Upper lobe of left lung (tissue), 6 donors: ENCODE data around the gene ZFY. TPM values are rescaled to one million over a fixed set of nuclear protein-coding genes. Genes with fewer than 3 reads are reported as not detected.
A peak's percentile ranks its signal among the peaks of the same experiment; 100 is the strongest.

Experiments
- ATAC-seq, 2 donors: fragments of 200-7000 bp; cut with Tn5 transposase; one replicate each; pipeline ENCODE4 v1.9.1; 2022; ENCODE audit warnings: mild to moderate bottlenecking in 2 of 2, moderate library complexity in 2 of 2; ENCODE audit not compliant: low FRiP score in 2 of 2
- DNase-seq, 2 donors: peaks; one replicate each; pipeline ENCODE4 v3.0.0-alpha.2; 2019 to 2020
- H3K27ac ChIP-seq, 4 donors: fragments of 200-600 bp; sonication (generic); one replicate each; pipeline ENCODE4 v1.5.1; 2016 to 2019
- H3K27me3 ChIP-seq, 4 donors: fragments of 200-600 bp; sonication (generic); one replicate each; pipeline ENCODE4 v1.5.1; 2017 to 2019
- H3K36me3 ChIP-seq, 4 donors: fragments of 200-600 bp; sonication (generic); one replicate each; pipeline ENCODE4 v1.5.1; 2016 to 2019
- H3K4me1 ChIP-seq, 4 donors: fragments of 200-600 bp; sonication (generic); one replicate each; pipeline ENCODE4 v1.5.1; 2018 to 2019
- H3K4me3 ChIP-seq, 4 donors: fragments of 200-600 bp; sonication (generic); one replicate each; pipeline ENCODE4 v1.5.1; 2017 to 2019; ENCODE audit warnings: mild to moderate bottlenecking in 2 of 4, moderate library complexity in 1 of 4
- H3K9me3 ChIP-seq, 4 donors: fragments of 200-600 bp; sonication (generic); one replicate each; pipeline ENCODE4 v1.5.1; 2018 to 2019
- EP300 ChIP-seq, 4 donors: sonication (generic); formaldehyde crosslinking; IDR thresholded peaks; one replicate each; pipeline ENCODE4 v1.5.1; 2017; ENCODE audit warnings: antibody characterized with exemption in 4 of 4, control low read depth in 2 of 4
- POLR2A ChIP-seq, 4 donors: fragments of 450-650 bp; IDR thresholded peaks; one replicate each; pipeline ENCODE4 v1.5.1; 2016 to 2017; ENCODE audit warnings: antibody characterized with exemption in 4 of 4, mild to moderate bottlenecking in 2 of 4
- POLR2AphosphoS5 ChIP-seq, 2 donors: sonication (generic); formaldehyde crosslinking; IDR thresholded peaks; one replicate each; pipeline ENCODE4 v1.5.1; 2017; ENCODE audit warnings: antibody characterized with exemption in 2 of 2
- WGBS, 2 donors: methylation state at CpG; one replicate each; pipeline ENCODE4 v1.1.5; 2017 to 2018; 5-methylcytosine and 5-hydroxymethylcytosine counted together
- total RNA-seq, 6 donors: library from RNA; depleted of rRNA in 4 of 6; stranded (reverse); fragments of >200 nt in 4 of 6; gene quantifications; one replicate each; pipeline versions ENCODE4 v1.1.0 to v1.2.1, GENCODE V29; 2016 to 2021
- TF ChIP-seq, protein P1 (sequence below), 6 experiments: fragments of 450-650 bp in 4 of 6; fragments of 200-600 bp in 2 of 6; sonication (generic) in 2 of 6; IDR thresholded peaks; one replicate each; pipeline ENCODE4 v1.5.1; 2016 to 2019; ENCODE audit warnings: antibody characterized with exemption in 6 of 6
- donor health status: DM: no; HTN: no; CAD: no; lungs with moderate emphysema.
- donor health status: DM: no; HTN: yes; CAD: no; lungs with severe emphysema.

Gene ZFY
- total RNA-seq, 6 donors from 2014 or later, result 1.4 to 20.7 (median 14.0) TPM; not detected in 2

DNA sequence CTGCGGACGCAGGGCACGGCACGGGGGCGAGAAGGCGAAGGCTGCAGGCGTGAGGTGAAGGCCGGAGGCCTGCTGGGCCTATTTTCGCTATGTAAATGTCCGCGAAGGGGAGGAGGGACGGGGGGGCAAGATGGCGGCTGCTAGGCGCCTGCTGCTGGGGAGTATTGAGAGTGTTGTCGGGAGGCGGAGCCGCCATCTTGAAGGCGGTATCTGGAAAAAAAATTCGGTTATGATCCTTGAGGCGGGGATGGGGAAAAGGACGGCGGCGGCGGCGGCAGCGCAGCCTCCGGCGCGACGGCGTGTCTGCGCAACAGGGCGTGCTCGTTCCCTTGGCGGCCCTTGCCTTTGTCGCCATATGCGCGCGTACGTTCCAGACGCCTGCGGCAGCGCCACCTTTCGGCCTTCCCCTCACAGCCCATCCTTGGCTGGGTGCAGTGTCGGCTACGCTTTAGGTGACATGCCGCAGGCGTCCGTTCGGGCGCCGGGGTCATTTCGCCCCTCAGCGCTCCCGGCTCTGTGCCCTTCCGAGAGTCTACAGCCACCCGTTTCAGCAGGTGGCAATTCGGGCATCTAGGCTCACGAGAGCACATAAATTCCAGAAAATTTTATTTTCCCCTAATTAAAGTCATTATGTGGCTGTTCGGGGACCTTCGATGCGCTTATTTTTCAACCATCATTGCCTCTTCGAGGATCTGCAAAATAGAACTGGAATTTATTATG is 695 bp downstream of the ZFY start:
- peak overlapping the region in 2 of 4 donors; percentile 99 for H3K27ac ChIP-seq
- peak overlapping the region in 2 of 4 donors; percentile 60 for H3K4me3 ChIP-seq
- peaks cover 0 to 7% (median 0%) of the 10 kb centered on the region in 4 donors for H3K4me1 ChIP-seq
- DNase-seq, result peak in 1 of 2 donors; percentile 95
- no peaks in the 10 kb centered on the region for H3K9me3 ChIP-seq
- 1% methylated on average over 34 of the region's 63 CpGs; no CpG with 5 or more reads in 1 of the 2 donors for WGBS, 2 donors
- H3K27me3 ChIP-seq, result no peaks in the 10 kb centered on the region
- ATAC-seq, result peak in 1 of 2 donors; percentile 94
- TF ChIP-seq EP300 (IDR thresholded peaks at IDR 0.05) (no peak), POLR2AphosphoS5 (IDR thresholded peaks at IDR 0.05) (no peak), POLR2A (IDR thresholded peaks at IDR 0.05) (no peak)
- no peaks in the 10 kb centered on the region for H3K36me3 ChIP-seq

DNA sequence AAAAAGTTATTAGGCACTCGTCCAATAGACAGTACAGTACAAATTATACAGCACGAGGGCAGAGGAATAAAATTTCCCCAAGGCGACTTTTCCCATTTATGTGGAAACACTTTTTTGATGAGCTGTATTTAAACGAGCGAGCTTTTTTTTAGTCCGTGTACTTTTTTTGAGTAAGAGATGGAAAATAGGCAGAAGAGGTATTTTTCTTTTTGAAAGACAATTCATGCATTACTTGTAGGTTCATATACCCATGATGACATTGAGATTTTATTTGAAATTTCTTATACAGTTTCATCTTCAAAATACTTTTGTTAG is 1.2 kb downstream of the ZFY start:
- peaks cover 0 to 7% (median 0%) of the 10 kb centered on the region in 4 donors for H3K4me1 ChIP-seq
- WGBS, 2 donors, result 1% methylated on average over 6 of the region's 6 CpGs; no CpG with 5 or more reads in 1 of the 2 donors
- H3K9me3 ChIP-seq, result no peaks in the 10 kb centered on the region
- peak overlapping the region in 2 of 4 donors; percentile 60 for H3K4me3 ChIP-seq
- TF ChIP-seq POLR2A (IDR thresholded peaks at IDR 0.05) (no peak), POLR2AphosphoS5 (IDR thresholded peaks at IDR 0.05) (no peak), EP300 (IDR thresholded peaks at IDR 0.05) (no peak)
- TF ChIP-seq, protein P1, sequence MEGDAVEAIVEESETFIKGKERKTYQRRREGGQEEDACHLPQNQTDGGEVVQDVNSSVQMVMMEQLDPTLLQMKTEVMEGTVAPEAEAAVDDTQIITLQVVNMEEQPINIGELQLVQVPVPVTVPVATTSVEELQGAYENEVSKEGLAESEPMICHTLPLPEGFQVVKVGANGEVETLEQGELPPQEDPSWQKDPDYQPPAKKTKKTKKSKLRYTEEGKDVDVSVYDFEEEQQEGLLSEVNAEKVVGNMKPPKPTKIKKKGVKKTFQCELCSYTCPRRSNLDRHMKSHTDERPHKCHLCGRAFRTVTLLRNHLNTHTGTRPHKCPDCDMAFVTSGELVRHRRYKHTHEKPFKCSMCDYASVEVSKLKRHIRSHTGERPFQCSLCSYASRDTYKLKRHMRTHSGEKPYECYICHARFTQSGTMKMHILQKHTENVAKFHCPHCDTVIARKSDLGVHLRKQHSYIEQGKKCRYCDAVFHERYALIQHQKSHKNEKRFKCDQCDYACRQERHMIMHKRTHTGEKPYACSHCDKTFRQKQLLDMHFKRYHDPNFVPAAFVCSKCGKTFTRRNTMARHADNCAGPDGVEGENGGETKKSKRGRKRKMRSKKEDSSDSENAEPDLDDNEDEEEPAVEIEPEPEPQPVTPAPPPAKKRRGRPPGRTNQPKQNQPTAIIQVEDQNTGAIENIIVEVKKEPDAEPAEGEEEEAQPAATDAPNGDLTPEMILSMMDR (IDR thresholded peaks at IDR 0.05), result no peak
- no peaks in the 10 kb centered on the region for H3K36me3 ChIP-seq
- DNase-seq, result no peak
- no peak for ATAC-seq
- peak overlapping the region in 2 of 4 donors; percentile 99 for H3K27ac ChIP-seq
- no peaks in the 10 kb centered on the region for H3K27me3 ChIP-seq

DNA sequence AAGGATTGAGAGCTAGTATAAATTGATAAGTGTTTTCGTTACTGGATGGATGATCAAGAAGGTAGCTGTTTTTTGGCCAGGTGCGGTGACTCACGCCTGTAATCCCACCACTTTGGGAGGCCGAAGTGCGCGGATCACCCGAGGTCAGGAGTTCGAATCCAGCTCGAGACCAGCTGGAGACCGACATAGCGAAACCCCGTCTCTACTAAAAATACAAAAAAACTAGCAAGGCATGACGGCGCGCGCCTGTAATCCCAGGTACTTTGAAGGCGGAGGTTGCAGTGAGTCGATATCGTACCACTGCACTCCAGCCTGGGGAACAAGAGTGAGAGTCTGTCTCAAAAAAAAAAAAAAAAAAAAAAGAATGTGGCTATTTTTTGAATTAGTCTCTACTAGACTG is 2.0 kb downstream of the ZFY start:
- H3K4me3 ChIP-seq, result peak overlapping the region in 2 of 4 donors; percentile 60

DNA sequence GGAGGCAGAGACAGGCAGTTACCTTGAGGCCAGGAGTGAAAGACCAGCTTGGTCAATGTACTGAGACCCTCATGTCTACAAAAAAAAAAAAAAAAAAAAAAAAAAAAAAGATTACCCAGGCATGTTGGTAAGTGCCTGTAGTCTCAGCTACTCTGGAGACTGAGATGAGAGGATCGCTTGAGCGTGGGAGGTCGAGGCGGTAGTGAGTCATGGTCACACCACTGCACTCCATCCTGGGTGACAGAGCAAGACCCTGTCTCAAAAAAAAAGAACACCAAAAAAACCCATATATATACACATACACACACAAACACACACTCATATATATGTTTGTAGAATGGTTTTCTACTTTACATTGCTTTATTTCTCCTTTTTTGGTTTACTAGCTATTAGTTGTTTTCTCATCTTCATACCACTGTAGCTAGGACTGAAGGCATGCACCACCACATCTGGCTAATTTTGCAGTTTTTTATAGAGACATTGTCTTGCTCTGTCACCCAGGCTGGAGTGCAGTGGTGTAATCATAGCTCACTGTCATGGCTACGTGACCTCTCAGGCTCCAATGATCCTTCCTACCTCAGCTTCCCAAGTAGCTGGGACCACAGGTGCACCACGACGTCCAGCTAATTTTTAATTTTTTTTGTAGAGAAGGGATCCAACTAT is 14.5 kb downstream of the ZFY start:
- Histone ChIP-seq H3K4me3 (no peak overlapping the region), H3K27me3 (no peaks in the 10 kb centered on the region), H3K4me1 (no peaks in the 10 kb centered on the region), H3K27ac (no peak overlapping the region), H3K36me3 (no peaks in the 10 kb centered on the region), H3K9me3 (no peaks in the 10 kb centered on the region)
- no peak for TF ChIP-seq POLR2A (IDR thresholded peaks at IDR 0.05)
- TF ChIP-seq POLR2AphosphoS5 (IDR thresholded peaks at IDR 0.05), result no peak
- TF ChIP-seq, protein P1 (IDR thresholded peaks at IDR 0.05), result no peak
- TF ChIP-seq EP300 (IDR thresholded peaks at IDR 0.05), result no peak
- DNase-seq (no peak), ATAC-seq (no peak)
- 91% methylated on average over 7 of the region's 7 CpGs; no CpG with 5 or more reads in 1 of the 2 donors for WGBS, 2 donors

More for the DNA sequence above, 2.0 kb downstream of the ZFY start:
- DNase-seq (no peak), ATAC-seq (no peak)
- no peaks in the 10 kb centered on the region for H3K36me3 ChIP-seq
- TF ChIP-seq POLR2AphosphoS5 (IDR thresholded peaks at IDR 0.05) (no peak), EP300 (IDR thresholded peaks at IDR 0.05) (no peak), POLR2A (IDR thresholded peaks at IDR 0.05) (no peak)
- TF ChIP-seq, protein P1 (IDR thresholded peaks at IDR 0.05), result no peak
- H3K27me3 ChIP-seq, result no peaks in the 10 kb centered on the region
- WGBS, 2 donors, result 70% methylated on average over 19 of the region's 19 CpGs; no CpG with 5 or more reads in 1 of the 2 donors
- no peak overlapping the region for H3K27ac ChIP-seq
- peaks cover 0 to 7% (median 0%) of the 10 kb centered on the region in 4 donors for H3K4me1 ChIP-seq
- no peaks in the 10 kb centered on the region for H3K9me3 ChIP-seq

DNA sequence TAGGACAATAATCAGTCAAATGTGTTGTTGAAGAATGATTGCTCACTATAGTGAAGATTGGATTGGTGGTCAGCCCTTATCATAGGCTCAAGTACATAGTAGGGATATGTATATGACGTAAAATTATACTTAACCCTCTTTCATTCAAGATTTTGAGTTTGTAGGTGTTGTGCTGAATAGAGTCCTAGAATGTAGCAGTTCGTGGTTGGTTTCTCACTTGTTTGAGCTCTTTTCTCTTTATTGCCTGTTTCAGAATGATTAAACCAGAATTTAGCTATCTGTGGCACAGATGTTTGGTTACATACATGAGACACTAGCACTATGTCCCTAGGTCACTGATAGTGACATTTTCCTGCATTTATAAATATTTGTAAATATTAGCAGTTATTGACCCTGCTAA is 15.5 kb downstream of the ZFY start:
- TF ChIP-seq, protein P1 (IDR thresholded peaks at IDR 0.05), result no peak
- TF ChIP-seq POLR2A (IDR thresholded peaks at IDR 0.05) (no peak), POLR2AphosphoS5 (IDR thresholded peaks at IDR 0.05) (no peak), EP300 (IDR thresholded peaks at IDR 0.05) (no peak)
- Histone ChIP-seq H3K4me3 (no peak overlapping the region), H3K27me3 (no peaks in the 10 kb centered on the region), H3K4me1 (no peaks in the 10 kb centered on the region), H3K9me3 (no peaks in the 10 kb centered on the region), H3K36me3 (no peaks in the 10 kb centered on the region), H3K27ac (no peak overlapping the region)
- WGBS, 2 donors, result 84% methylated on average over 2 of the region's 2 CpGs; no CpG with 5 or more reads in 1 of the 2 donors
- ATAC-seq, result no peak
- no peak for DNase-seq
